Lower leg skin (tissue), 4 donors: ENCODE results near the gene EIPR1. TPM values are rescaled to one million over a fixed set of nuclear protein-coding genes. Genes with fewer than 3 reads are reported as not detected.

Experiments
- DNase-seq, 2 donors: peaks; one replicate each; pipeline ENCODE4 v3.0.0-alpha.2; 2019; ENCODE audit warnings: low spot score in 2 of 2
- H3K4me3 ChIP-seq: fragments of 200-600 bp; sonication (generic); 2 replicates; pipeline ENCODE4 v1.5.1; 2017; ENCODE audit warnings: mild to moderate bottlenecking, low read depth; ENCODE audit not compliant: poor library complexity, severe bottlenecking
- POLR2A ChIP-seq, 2 donors: fragments of 450-650 bp; IDR thresholded peaks; one replicate each; pipeline ENCODE4 v1.6.1; 2016 to 2017; ENCODE audit warnings: antibody characterized with exemption in 2 of 2, mild to moderate bottlenecking in 1 of 2, moderate library complexity in 1 of 2
- WGBS, 2 donors: methylation state at CpG; one replicate each; pipeline ENCODE4 v1.1.5; 2018; 5-methylcytosine and 5-hydroxymethylcytosine counted together
- intact Hi-C: fragments of 100-400 bp; cut with DNase I; formaldehyde crosslinking; loops from one replicate; pipeline ENCODE4 v1.15.0; 2023; ENCODE audit warnings: low total_unique reads
- total RNA-seq, 4 donors: library from RNA; depleted of rRNA; stranded (reverse); fragments of >200 nt; gene quantifications; one replicate each; pipeline ENCODE4 v1.1.0, GENCODE V29; 2016
- TF ChIP-seq, protein P1 (sequence below), 3 donors: fragments of 450-650 bp; IDR thresholded peaks; one replicate each; pipeline ENCODE4 v1.5.1; 2016; ENCODE audit warnings: antibody characterized with exemption in 3 of 3, mild to moderate bottlenecking in 3 of 3, moderate library complexity in 2 of 3

The EIPR1 gene
- total RNA-seq, 4 donors from 2014 or later, result 11.8 to 44.7 (median 26.9) TPM

DNA sequence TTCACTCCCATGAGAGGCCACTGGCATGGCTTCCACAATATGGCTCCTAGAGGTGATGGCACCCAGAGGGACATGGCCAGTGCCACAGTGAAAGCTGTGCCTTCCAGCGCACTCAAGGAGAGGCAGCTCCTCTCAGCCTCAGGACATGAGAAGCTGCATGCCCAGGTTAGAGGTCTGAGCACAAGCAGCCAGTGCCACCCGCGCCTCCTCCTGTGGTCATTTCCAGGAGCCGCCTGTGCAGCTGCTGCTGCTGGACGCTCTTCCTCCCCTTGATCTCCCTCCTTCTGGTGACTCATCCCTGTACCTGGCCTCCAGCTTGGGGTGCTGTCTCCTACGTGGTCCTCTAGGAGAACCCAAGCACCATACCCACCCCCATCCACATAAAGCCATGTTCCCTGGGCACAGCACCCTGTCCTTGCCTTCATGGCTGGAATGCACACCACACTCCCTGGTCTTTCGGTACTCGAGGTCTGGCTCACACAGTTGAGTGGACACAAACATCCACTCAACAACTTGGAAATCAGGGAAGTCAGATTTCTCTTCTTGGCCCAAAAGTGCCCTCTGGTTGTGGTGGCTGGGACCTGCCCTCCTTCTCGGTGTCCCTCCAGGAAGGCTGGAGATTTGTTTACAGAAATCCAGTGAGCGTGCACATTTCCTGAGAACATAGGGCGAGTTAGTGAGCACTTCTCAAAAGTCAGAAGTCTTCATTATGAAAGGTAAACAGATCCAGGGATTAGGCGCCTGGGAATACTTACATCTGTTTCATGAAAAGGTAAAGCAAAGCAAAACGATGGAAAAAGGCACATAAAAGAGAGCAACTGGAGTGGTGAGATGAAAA lies 96.7 kb downstream of the EIPR1 start:
- WGBS, 2 donors, result 88 to 94% methylated on average over 12 to 13 of the region's 13 CpGs
- no peak overlapping the region for H3K4me3 ChIP-seq
- TF ChIP-seq, protein P1, sequence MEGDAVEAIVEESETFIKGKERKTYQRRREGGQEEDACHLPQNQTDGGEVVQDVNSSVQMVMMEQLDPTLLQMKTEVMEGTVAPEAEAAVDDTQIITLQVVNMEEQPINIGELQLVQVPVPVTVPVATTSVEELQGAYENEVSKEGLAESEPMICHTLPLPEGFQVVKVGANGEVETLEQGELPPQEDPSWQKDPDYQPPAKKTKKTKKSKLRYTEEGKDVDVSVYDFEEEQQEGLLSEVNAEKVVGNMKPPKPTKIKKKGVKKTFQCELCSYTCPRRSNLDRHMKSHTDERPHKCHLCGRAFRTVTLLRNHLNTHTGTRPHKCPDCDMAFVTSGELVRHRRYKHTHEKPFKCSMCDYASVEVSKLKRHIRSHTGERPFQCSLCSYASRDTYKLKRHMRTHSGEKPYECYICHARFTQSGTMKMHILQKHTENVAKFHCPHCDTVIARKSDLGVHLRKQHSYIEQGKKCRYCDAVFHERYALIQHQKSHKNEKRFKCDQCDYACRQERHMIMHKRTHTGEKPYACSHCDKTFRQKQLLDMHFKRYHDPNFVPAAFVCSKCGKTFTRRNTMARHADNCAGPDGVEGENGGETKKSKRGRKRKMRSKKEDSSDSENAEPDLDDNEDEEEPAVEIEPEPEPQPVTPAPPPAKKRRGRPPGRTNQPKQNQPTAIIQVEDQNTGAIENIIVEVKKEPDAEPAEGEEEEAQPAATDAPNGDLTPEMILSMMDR (IDR thresholded peaks at IDR 0.05), result no peak
- no peak for TF ChIP-seq POLR2A (IDR thresholded peaks at IDR 0.05)
- DNase-seq, result peak in 1 of 2 donors; percentile 75
- intact Hi-C loops, result no loop called here

DNA sequence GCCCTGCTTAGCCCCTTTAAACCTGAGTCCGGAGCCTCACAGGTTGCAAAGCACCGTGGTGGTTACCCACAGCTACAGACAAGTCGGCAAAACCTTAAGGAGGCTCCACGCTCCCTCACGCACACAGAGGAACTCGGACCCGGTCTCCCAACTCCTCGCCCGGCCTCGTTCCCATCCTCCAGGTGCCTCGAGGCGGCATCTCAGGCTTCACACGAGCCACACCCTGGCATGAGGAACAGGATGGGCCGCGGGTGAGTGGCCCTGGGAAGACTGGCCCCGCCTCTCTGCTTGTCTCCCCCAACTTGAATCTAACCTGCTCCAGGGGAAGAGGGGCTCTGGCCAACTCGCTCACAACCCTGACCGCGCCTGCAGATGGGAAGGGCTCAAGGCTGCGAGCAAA lies 97.4 kb downstream of the EIPR1 start:
- intact Hi-C loops, result no loop called here
- TF ChIP-seq POLR2A (IDR thresholded peaks at IDR 0.05), result no peak
- TF ChIP-seq, protein P1 (IDR thresholded peaks at IDR 0.05), result no peak
- H3K4me3 ChIP-seq, result no peak overlapping the region
- DNase-seq, result peak in 1 of 2 donors; percentile 78
- 73 to 77% methylated on average over 20 of the region's 20 CpGs for WGBS, 2 donors

DNA sequence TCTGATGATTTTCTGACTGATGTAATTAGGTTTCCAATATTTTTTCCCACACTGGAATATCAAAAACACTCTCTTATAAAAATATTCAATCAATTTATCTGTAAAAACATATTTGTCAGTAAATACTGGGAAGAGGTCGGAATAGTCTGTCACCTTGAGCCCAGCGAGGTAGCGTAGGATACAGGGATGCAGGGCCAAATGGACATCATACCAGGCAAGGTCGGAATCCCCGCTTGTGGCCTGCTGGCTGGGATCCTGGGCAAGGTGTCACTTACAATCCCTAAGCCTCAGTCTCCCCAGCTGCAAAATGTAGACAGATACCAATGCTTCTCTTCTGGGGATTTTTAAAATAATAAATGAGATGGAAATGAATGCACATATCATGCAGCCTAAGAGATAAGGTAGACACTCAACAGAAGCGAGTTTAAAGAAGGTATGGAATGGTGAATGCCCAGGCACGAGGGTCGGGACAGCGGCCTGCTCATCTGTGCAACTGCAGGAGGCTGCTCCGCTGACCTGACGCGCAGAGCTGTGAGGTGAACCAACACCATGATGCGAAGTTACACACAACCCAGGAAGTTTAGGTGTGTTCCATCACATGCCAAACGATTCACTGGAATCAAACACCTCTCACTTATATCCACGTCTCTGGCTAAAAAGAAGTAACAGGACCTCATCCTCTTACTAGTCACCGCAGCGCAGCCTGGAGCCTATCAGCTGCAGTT lies 98.2 kb downstream of the EIPR1 start:
- H3K4me3 ChIP-seq, result no peak overlapping the region
- peak in 1 of 2 donors; percentile 63 for DNase-seq
- no peak for TF ChIP-seq POLR2A (IDR thresholded peaks at IDR 0.05)
- TF ChIP-seq, protein P1 (IDR thresholded peaks at IDR 0.05), result no peak
- intact Hi-C loops, result no loop called here
- WGBS, 2 donors, result 90 to 93% methylated on average over 17 of the region's 17 CpGs

DNA sequence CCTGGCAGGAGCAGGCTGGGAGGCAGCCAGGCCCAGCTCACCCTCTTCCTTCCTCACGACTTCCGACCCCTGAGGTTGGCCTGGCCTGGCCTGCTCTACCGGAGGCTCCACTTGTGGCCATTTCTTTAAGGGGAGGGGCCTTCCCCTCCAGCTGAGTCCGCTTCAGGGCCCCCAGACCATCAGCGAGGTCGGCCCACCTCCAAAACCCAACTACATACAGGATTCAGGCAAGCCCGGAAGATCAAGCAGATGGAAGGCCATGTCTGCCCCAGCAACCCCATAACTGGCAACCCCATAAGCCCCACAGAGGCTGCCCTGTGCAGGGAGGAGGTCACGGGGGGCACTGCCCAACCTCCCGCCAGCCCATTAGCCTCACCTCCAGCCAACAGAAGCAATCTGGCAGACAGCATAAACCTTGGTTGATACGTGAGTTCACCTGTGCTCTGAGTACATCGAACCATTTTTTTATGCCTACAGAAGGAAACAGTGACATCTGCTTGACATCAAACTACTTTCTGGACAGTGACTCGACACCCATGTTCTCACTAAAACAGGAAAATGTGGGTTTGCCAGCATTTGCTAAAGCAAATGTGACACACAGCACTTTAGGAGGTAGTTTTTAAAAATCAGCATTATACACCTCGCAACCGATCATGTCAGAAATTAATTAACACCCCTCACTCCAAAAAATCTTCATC lies 98.9 kb downstream of the EIPR1 start:
- WGBS, 2 donors, result 88 to 95% methylated on average over 14 of the region's 14 CpGs
- peak in 1 of 2 donors; percentile 68 for DNase-seq
- TF ChIP-seq, protein P1 (IDR thresholded peaks at IDR 0.05), result no peak
- no peak for TF ChIP-seq POLR2A (IDR thresholded peaks at IDR 0.05)
- no peak overlapping the region for H3K4me3 ChIP-seq
- intact Hi-C loops, result no loop called here

DNA sequence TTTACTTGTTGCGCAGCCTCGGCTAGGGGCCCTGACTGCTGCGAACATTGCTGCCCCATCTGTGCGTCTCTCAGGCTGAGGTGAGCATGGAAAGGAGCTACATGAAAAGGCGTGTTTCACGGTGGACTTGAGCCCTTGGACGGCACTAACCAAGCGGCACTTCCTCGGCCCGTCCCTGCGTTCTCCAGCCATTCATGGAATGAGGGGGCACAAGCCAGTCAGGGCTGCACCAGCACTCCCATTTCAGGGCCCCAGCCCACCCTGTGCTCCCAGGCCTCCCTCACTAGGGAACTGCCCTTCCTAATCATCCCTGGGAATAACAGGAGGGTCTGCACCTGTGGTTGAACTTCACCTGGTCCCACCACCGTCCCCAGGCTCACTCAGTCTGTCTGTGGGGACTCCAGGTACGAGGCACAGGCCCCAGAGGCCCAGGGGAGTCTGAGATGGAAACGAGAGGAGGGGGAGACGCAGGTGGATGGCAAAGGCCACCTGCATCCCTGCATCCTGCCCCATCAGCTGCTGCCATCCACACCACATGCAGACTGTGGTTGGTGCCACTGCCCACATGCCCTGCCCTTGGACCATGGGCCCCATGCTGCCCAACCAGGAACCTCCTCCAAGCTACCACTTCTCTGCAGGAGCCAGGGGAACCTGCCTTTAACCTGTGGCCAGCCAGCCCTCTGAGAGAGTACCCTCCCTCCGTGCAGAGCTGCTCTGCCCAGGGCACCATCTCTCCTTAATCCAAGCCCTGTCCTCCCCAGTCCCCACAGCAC lies 99.7 kb downstream of the EIPR1 start:
- WGBS, 2 donors, result 94 to 97% methylated on average over 16 of the region's 16 CpGs
- no peak overlapping the region for H3K4me3 ChIP-seq
- intact Hi-C loops, result no loop called here
- TF ChIP-seq, protein P1 (IDR thresholded peaks at IDR 0.05), result no peak
- TF ChIP-seq POLR2A (IDR thresholded peaks at IDR 0.05), result no peak
- peak in 1 of 2 donors; percentile 67 for DNase-seq
